Endodermal cell (in vitro differentiated cells): ENCODE data around the gene VWA3A. TPM values are rescaled to one million over a fixed set of nuclear protein-coding genes. Genes with fewer than 3 reads are reported as not detected.

Experiments
- DNase-seq: peaks from one replicate; pipeline ENCODE4 v3.0.0-alpha.2; 2017
- H3K27ac ChIP-seq: 2 replicates; pipeline ENCODE4 v1.5.1; 2013; ENCODE audit warnings: mild to moderate bottlenecking, low read depth, low read length, moderate library complexity
- H3K27me3 ChIP-seq: 2 replicates; pipeline ENCODE4 v1.6.1; 2013; ENCODE audit warnings: mild to moderate bottlenecking, low read length, moderate library complexity; ENCODE audit not compliant: insufficient read depth, control insufficient read depth, poor library complexity, severe bottlenecking
- H3K36me3 ChIP-seq: 2 replicates; pipeline ENCODE4 v1.7.0; 2013; ENCODE audit warnings: mild to moderate bottlenecking, low read length, moderate library complexity; ENCODE audit not compliant: control insufficient read depth, insufficient read depth
- H3K4me1 ChIP-seq: one replicate; pipeline ENCODE4 v1.7.0; 2013; ENCODE audit warnings: low read length; ENCODE audit not compliant: control insufficient read depth, insufficient read depth
- H3K4me3 ChIP-seq: 2 replicates; pipeline ENCODE4 v1.5.1; 2013; ENCODE audit warnings: mild to moderate bottlenecking, low read length, moderate library complexity
- H3K9ac ChIP-seq: 2 replicates; pipeline ENCODE4 v1.6.1; 2013; ENCODE audit warnings: mild to moderate bottlenecking, low read length, moderate library complexity; ENCODE audit not compliant: poor library complexity, severe bottlenecking; ENCODE audit errors: extremely low read depth
- H3K9me3 ChIP-seq: 2 replicates; pipeline ENCODE4 v1.6.1; 2013; ENCODE audit warnings: mild to moderate bottlenecking, low read length, moderate library complexity; ENCODE audit not compliant: control insufficient read depth
- H3K27ac Mint-ChIP-seq: 2 replicates; pipeline ENCODE4 v1.8.0; 2020; ENCODE audit warnings: mixed read lengths
- H3K27me3 Mint-ChIP-seq: 2 replicates; pipeline ENCODE4 v1.8.0; 2021; ENCODE audit warnings: mild to moderate bottlenecking, mixed read lengths; ENCODE audit not compliant: insufficient read depth
- H3K36me3 Mint-ChIP-seq: 2 replicates; pipeline ENCODE4 v1.8.0; 2020; ENCODE audit warnings: low read depth, mixed read lengths
- H3K4me1 Mint-ChIP-seq: 2 replicates; pipeline ENCODE4 v1.8.0; 2020; ENCODE audit warnings: mixed read lengths
- H3K4me3 Mint-ChIP-seq: 2 replicates; pipeline ENCODE4 v1.8.0; 2020; ENCODE audit warnings: mild to moderate bottlenecking, moderate library complexity, mixed read lengths
- H3K9me3 Mint-ChIP-seq: 2 replicates; pipeline ENCODE4 v1.8.0; 2020; ENCODE audit warnings: mild to moderate bottlenecking, mixed read lengths
- WGBS, 2 experiments: methylation state at CpG; one replicate each; pipeline versions ENCODE4 v1.1.5 to v1.1.7; 2013; ENCODE audit warnings: missing lambda C conversion rate in 2 of 2, mixed read lengths in 1 of 2; ENCODE audit not compliant: insufficient coverage in 1 of 2, insufficient read length in 1 of 2; 5-methylcytosine and 5-hydroxymethylcytosine counted together
- total RNA-seq, 2 donors: library from RNA; stranded (reverse); fragmentation: NEBNext Ultra II Directional in 1 of 2; extraction: Animal tissue kit (Norgen Biotek cat#: 25700) in 1 of 2; gene quantifications; 2 replicates in 1 of 2; 3 replicates in 1 of 2; pipeline ENCODE4 v1.2.1, GENCODE V29; 2021
- TF ChIP-seq, protein P1 (sequence below): fragments of 200-600 bp; sonication (generic); conservative IDR thresholded peaks from 2 replicates; pipeline ENCODE4 v1.5.0; 2021; ENCODE audit warnings: antibody characterized with exemption, mild to moderate bottlenecking

The VWA3A gene
- total RNA-seq, 2 donors from 2014 or later, result 0.18 to 0.40 TPM

DNA sequence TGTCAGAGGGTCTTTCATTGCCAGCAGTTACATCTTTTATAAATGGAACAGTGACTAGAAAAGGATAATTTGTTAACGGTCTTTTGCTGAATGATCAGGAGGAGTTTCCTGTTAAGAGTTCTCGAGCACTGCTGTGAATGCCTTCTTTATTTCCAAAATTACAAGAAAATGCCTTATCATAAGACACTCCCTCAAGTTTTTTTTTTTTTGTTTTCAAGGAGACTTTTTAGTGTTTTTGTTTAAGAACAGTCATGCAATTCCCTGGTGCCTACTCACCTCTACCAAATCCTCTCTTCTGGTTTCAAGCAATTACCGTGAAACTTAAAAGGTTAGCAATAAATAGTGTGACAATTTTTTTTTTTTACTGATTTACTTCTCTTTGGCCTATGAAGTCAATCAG is 19.0 kb upstream of the VWA3A start:
- no peaks in the 10 kb centered on the region for H3K27me3 Mint-ChIP-seq
- H3K27ac ChIP-seq, result no peak overlapping the region
- H3K36me3 Mint-ChIP-seq, result no peaks in the 10 kb centered on the region
- H3K27ac Mint-ChIP-seq, result no peak overlapping the region
- no peak overlapping the region for H3K9ac ChIP-seq
- no peak overlapping the region for H3K4me3 ChIP-seq
- H3K9me3 Mint-ChIP-seq, result no peaks in the 10 kb centered on the region
- TF ChIP-seq, protein P1, sequence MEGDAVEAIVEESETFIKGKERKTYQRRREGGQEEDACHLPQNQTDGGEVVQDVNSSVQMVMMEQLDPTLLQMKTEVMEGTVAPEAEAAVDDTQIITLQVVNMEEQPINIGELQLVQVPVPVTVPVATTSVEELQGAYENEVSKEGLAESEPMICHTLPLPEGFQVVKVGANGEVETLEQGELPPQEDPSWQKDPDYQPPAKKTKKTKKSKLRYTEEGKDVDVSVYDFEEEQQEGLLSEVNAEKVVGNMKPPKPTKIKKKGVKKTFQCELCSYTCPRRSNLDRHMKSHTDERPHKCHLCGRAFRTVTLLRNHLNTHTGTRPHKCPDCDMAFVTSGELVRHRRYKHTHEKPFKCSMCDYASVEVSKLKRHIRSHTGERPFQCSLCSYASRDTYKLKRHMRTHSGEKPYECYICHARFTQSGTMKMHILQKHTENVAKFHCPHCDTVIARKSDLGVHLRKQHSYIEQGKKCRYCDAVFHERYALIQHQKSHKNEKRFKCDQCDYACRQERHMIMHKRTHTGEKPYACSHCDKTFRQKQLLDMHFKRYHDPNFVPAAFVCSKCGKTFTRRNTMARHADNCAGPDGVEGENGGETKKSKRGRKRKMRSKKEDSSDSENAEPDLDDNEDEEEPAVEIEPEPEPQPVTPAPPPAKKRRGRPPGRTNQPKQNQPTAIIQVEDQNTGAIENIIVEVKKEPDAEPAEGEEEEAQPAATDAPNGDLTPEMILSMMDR, result no peak
- H3K4me3 Mint-ChIP-seq, result no peak overlapping the region
- no peaks in the 10 kb centered on the region for H3K9me3 ChIP-seq
- H3K4me1 ChIP-seq, result no peaks in the 10 kb centered on the region
- WGBS, 2 experiments, result 96% methylated on average over 3 of the region's 3 CpGs; no CpG with 5 or more reads in 1 of the 2 experiments
- DNase-seq, result no peak
- H3K27me3 ChIP-seq, result no peaks in the 10 kb centered on the region
- H3K36me3 ChIP-seq, result no peaks in the 10 kb centered on the region
- H3K4me1 Mint-ChIP-seq, result no peaks in the 10 kb centered on the region

DNA sequence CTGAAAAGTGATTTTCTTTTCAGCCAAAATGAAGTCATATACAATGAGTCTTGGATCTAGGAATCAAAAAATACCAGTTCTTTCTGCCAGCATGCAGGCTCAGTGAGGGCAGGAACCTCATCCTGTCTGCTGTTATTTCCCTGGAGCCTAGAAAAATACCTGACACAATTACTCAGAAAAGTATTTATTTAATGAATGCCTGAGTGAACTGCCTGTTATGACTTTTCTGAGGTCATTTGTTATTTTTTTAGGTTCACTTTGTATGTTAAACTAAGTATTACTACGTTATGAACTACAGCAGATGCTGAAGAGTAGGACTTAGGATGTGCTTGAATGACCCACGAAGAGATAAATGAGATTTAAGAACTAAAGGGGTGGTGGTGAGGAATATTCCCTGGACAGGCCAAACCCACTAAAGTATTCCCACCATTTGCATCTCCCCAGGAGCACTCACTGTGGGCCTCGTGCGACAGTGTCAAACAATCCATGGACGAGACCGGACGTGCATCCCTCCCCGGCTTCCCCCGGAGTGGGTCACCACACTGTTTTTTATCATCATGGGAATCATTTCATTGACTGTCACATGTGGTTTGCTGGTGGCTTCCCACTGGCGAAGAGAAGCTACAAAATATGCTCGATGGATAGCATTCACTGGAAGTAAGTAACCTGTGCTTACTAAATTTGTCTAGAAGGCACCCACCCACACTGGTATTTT is 17.1 kb upstream of the VWA3A start:
- H3K27ac Mint-ChIP-seq, result no peak overlapping the region
- no peak for DNase-seq
- 93 to 96% methylated on average over 9 to 11 of the region's 11 CpGs for WGBS, 2 experiments
- no peaks in the 10 kb centered on the region for H3K9me3 Mint-ChIP-seq
- H3K4me1 Mint-ChIP-seq, result no peaks in the 10 kb centered on the region
- Histone ChIP-seq H3K4me1 (no peaks in the 10 kb centered on the region), H3K36me3 (no peaks in the 10 kb centered on the region), H3K9me3 (no peaks in the 10 kb centered on the region), H3K4me3 (no peak overlapping the region), H3K9ac (no peak overlapping the region), H3K27ac (no peak overlapping the region), H3K27me3 (no peaks in the 10 kb centered on the region)
- H3K27me3 Mint-ChIP-seq, result no peaks in the 10 kb centered on the region
- no peaks in the 10 kb centered on the region for H3K36me3 Mint-ChIP-seq
- TF ChIP-seq, protein P1, result no peak
- no peak overlapping the region for H3K4me3 Mint-ChIP-seq

DNA sequence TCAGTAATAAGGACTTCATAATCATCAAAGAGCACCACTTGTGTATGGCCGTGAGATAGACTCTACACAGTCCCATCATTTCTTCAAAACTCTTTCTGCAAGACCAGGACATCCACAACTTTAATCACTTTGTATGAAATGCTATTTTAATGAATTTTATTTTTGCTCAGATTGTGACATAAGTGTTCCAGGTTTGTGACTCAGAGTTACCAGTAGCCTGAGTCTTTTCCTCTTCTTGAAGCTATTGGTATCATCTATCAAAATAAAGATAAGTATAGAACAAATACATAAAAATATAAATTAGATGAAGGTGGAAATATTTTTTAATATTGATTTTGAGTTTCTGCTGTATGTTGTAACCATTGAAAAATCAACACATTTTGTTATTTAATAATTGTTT is 16.6 kb upstream of the VWA3A start:
- H3K9me3 Mint-ChIP-seq, result no peaks in the 10 kb centered on the region
- TF ChIP-seq, protein P1, result no peak
- DNase-seq, result no peak
- no peaks in the 10 kb centered on the region for H3K4me1 Mint-ChIP-seq
- no peak overlapping the region for H3K27ac Mint-ChIP-seq
- no peak overlapping the region for H3K9ac ChIP-seq
- WGBS, 2 experiments, result 88% methylated on average over 1 of the region's 1 CpG; no CpG with 5 or more reads in 1 of the 2 experiments
- H3K9me3 ChIP-seq, result no peaks in the 10 kb centered on the region
- no peaks in the 10 kb centered on the region for H3K36me3 Mint-ChIP-seq
- no peaks in the 10 kb centered on the region for H3K27me3 ChIP-seq
- H3K36me3 ChIP-seq, result no peaks in the 10 kb centered on the region
- no peak overlapping the region for H3K4me3 ChIP-seq
- no peak overlapping the region for H3K27ac ChIP-seq
- no peak overlapping the region for H3K4me3 Mint-ChIP-seq
- no peaks in the 10 kb centered on the region for H3K4me1 ChIP-seq
- no peaks in the 10 kb centered on the region for H3K27me3 Mint-ChIP-seq
